Common myeloid progenitor, CD34-positive (primary cell): ENCODE data around the gene CCDC9B.

Experiments used
- CTCF ChIA-PET: fragments of 350-600 bp; sonication (Branson Sonifier 250); formaldehyde crosslinking; loops from one replicate; lab custom pipeline; 2021; ENCODE audit warnings: antibody characterized with exemption; lab: Charles Lee
- POLR2A ChIA-PET: fragments of 350-600 bp; sonication (Branson Sonifier 250); formaldehyde crosslinking; loops from one replicate; lab custom pipeline; 2021; ENCODE audit warnings: antibody characterized with exemption; lab: Charles Lee
- DNase-seq, 3 donors: peaks; one replicate each; pipeline versions ENCODE4 v3.0.0 to v3.0.0-alpha.2; 2013
- H3K27ac ChIP-seq, 2 experiments: 1 replicate in 1 of 2; 2 replicates in 1 of 2; pipeline ENCODE4 v1.7.0; 2013; ENCODE audit warnings: inconsistent platforms in 2 of 2, low read length in 2 of 2, mild to moderate bottlenecking in 2 of 2, low read depth in 1 of 2, moderate library complexity in 1 of 2; ENCODE audit not compliant: severe bottlenecking in 2 of 2, insufficient read depth in 1 of 2, poor library complexity in 1 of 2
- H3K27me3 ChIP-seq, 5 experiments: replicated peaks in 2 of 5; 1 replicate in 3 of 5; 2 replicates in 2 of 5; pipeline versions ENCODE4 v1.6.1 to v1.7.0; 2013; ENCODE audit warnings: low read length in 4 of 5, mild to moderate bottlenecking in 2 of 5, moderate library complexity in 2 of 5, inconsistent platforms in 1 of 5; ENCODE audit not compliant: insufficient read depth in 5 of 5, control insufficient read depth in 4 of 5
- H3K36me3 ChIP-seq, 4 experiments: 1 replicate in 2 of 4; 2 replicates in 2 of 4; pipeline versions ENCODE4 v1.6.1 to v1.7.0; 2013; ENCODE audit warnings: low read length in 3 of 4, control low read depth in 1 of 4, mild to moderate bottlenecking in 1 of 4; ENCODE audit not compliant: control insufficient read depth in 4 of 4, insufficient read depth in 4 of 4
- H3K4me1 ChIP-seq, 4 experiments: 1 replicate in 3 of 4; 2 replicates in 1 of 4; pipeline versions ENCODE4 v1.6.1 to v1.7.1; 2013; ENCODE audit warnings: low read length in 3 of 4, mild to moderate bottlenecking in 3 of 4, control low read depth in 1 of 4, inconsistent platforms in 1 of 4, moderate library complexity in 1 of 4; ENCODE audit not compliant: control insufficient read depth in 4 of 4, insufficient read depth in 4 of 4; ENCODE audit errors: control extremely low read depth in 1 of 4
- H3K4me3 ChIP-seq, 7 experiments: 1 replicate in 4 of 7; 2 replicates in 3 of 7; pipeline versions ENCODE4 v1.5.1 to v1.7.0; 2013; ENCODE audit warnings: mild to moderate bottlenecking in 7 of 7, low read length in 6 of 7, moderate library complexity in 6 of 7, inconsistent platforms in 2 of 7, low read depth in 2 of 7, control low read depth in 1 of 7; ENCODE audit not compliant: insufficient read depth in 4 of 7, control insufficient read depth in 1 of 7; ENCODE audit errors: extremely low read depth in 1 of 7
- H3K9me3 ChIP-seq, 5 experiments: 1 replicate in 4 of 5; 2 replicates in 1 of 5; pipeline versions ENCODE4 v1.6.1 to v1.7.1; 2013; ENCODE audit warnings: low read length in 4 of 5, mild to moderate bottlenecking in 2 of 5, inconsistent platforms in 1 of 5, low read depth in 1 of 5, moderate library complexity in 1 of 5; ENCODE audit not compliant: control insufficient read depth in 4 of 5, insufficient read depth in 2 of 5; ENCODE audit errors: control extremely low read depth in 1 of 5
- WGBS: methylation state at CpG from one replicate; pipeline ENCODE4 v1.1.5; 2013; ENCODE audit not compliant: insufficient coverage; 5-methylcytosine and 5-hydroxymethylcytosine counted together

The CCDC9B gene

GRCh38 chr15:40335938-40336743 lies 4.6 kb downstream of the CCDC9B start:
- 59% methylated on average over 11 of the region's 13 CpGs for WGBS
- Histone ChIP-seq H3K4me3 (peak overlapping the region in 4 of 7 experiments; percentile 33 to 61 (median 54)), H3K27me3 (no peaks in the 10 kb centered on the region), H3K36me3 (peaks cover 0 to 17% (median 0%) of the 10 kb centered on the region in 4 experiments), H3K4me1 (peaks cover 8 to 87% (median 77%) of the 10 kb centered on the region in 4 experiments), H3K27ac (peak overlapping the region; percentile 33 to 82), H3K9me3 (no peaks in the 10 kb centered on the region)
- DNase-seq: no peak
- ChIA-PET POLR2A (interaction anchor here (0.7 to 2.8 kb wide), 7 partner anchors 9 to 57 kb away, joined by 3 to 27 read pairs (median 6); partner anchors contain the start of genes INAFM2 and PLCB2), CTCF (interaction anchor here (1.0 to 26.5 kb wide), 15 partner anchors 8 to 297 kb away, joined by 3 to 1099 read pairs (median 13); partner anchors contain the start of genes ANKRD63, INAFM2, PLCB2 and SRP14)

- peaks cover 0 to 17% (median 0%) of the 10 kb centered on the region in 4 experiments for H3K36me3 ChIP-seq
- ChIA-PET CTCF (interaction anchor here (1.8 to 26.5 kb wide), 9 partner anchors 7 to 108 kb away, joined by 5 to 1099 read pairs (median 112); partner anchors contain the start of genes ANKRD63, INAFM2 and PLCB2), POLR2A (interaction anchor here (0.9 to 2.3 kb wide), 3 partner anchors 10 to 26 kb away, joined by 3 to 33 read pairs (median 20); partner anchors contain the start of gene INAFM2)
- DNase-seq: no peak
- peaks cover 10 to 87% (median 82%) of the 10 kb centered on the region in 4 experiments for H3K4me1 ChIP-seq
- 90% methylated on average over 22 of the region's 26 CpGs for WGBS
- H3K27me3 ChIP-seq: no peaks in the 10 kb centered on the region
- peak overlapping the region; percentile 51 to 82 for H3K27ac ChIP-seq
- H3K9me3 ChIP-seq: no peaks in the 10 kb centered on the region
- H3K4me3 ChIP-seq: peak overlapping the region in 3 of 7 experiments; percentile 8 to 55 (median 20)
These were observed 5.6 kb downstream of the CCDC9B start for GRCh38 chr15:40334941-40335795.

GRCh38 chr15:40334541-40334940 lies 6.2 kb downstream of the CCDC9B start:
- CTCF ChIA-PET: interaction anchor here (4.5 to 26.5 kb wide), 6 partner anchors 6 to 89 kb away, joined by 14 to 1099 read pairs (median 195); partner anchors contain the start of genes ANKRD63, INAFM2 and PLCB2
- WGBS: no CpG with 5 or more reads among the region's 3 CpGs
- H3K27ac ChIP-seq: peak overlapping the region; percentile 51 to 82
- POLR2A ChIA-PET: interaction anchor here (0.8 to 2.3 kb wide), 5 partner anchors 9 to 27 kb away, joined by 3 to 33 read pairs (median 4); partner anchors contain the start of genes INAFM2 and PLCB2
- H3K4me1 ChIP-seq: peaks cover 16 to 88% (median 86%) of the 10 kb centered on the region in 4 experiments
- peaks cover 0 to 20% (median 0%) of the 10 kb centered on the region in 4 experiments for H3K36me3 ChIP-seq
- no peaks in the 10 kb centered on the region for H3K27me3 ChIP-seq
- no peak for DNase-seq
- H3K4me3 ChIP-seq: peak overlapping the region in 3 of 7 experiments; percentile 12 to 51 (median 24)
- H3K9me3 ChIP-seq: no peaks in the 10 kb centered on the region

GRCh38 chr15:40333922-40334492 lies 6.7 kb downstream of the CCDC9B start:
- no peaks in the 10 kb centered on the region for H3K9me3 ChIP-seq
- WGBS: 0% methylated on average over 8 of the region's 12 CpGs
- H3K27me3 ChIP-seq: no peaks in the 10 kb centered on the region
- POLR2A ChIA-PET: interaction anchor here (0.8 to 2.3 kb wide), 5 partner anchors 9 to 26 kb away, joined by 3 to 33 read pairs (median 4); partner anchors contain the start of genes INAFM2 and PLCB2
- H3K4me3 ChIP-seq: peak overlapping the region in 4 of 7 experiments; percentile 12 to 51 (median 38)
- CTCF ChIA-PET: interaction anchor here (0.9 to 26.5 kb wide), 6 partner anchors 6 to 59 kb away, joined by 6 to 1099 read pairs (median 116); partner anchors contain the start of genes ANKRD63, INAFM2 and PLCB2
- H3K36me3 ChIP-seq: peaks cover 0 to 22% (median 0%) of the 10 kb centered on the region in 4 experiments
- DNase-seq: peak; percentile 97 to 100 (median 99)
- peaks cover 19 to 93% (median 91%) of the 10 kb centered on the region in 4 experiments for H3K4me1 ChIP-seq
- H3K27ac ChIP-seq: peak overlapping the region; percentile 51 to 82

GRCh38 chr15:40332113-40332781 lies 8.5 kb downstream of the CCDC9B start:
- ChIA-PET POLR2A (interaction anchor here (0.6 to 1.7 kb wide), 2 partner anchors 10 to 25 kb away, joined by 3 to 7 read pairs; no protein-coding TSS in a partner anchor), CTCF (interaction anchor here (0.5 to 26.5 kb wide), 7 partner anchors 5 to 308 kb away, joined by 3 to 1099 read pairs (median 3); partner anchors contain the start of genes CCDC9B, INAFM2 and PLCB2)
- Histone ChIP-seq H3K36me3 (peaks cover 0 to 22% (median 2%) of the 10 kb centered on the region in 4 experiments), H3K4me1 (peaks cover 31 to 100% (median 100%) of the 10 kb centered on the region in 4 experiments), H3K4me3 (peak overlapping the region in 1 of 7 experiments; percentile 15), H3K27ac (peak overlapping the region; percentile 18 to 50), H3K27me3 (no peaks in the 10 kb centered on the region), H3K9me3 (no peaks in the 10 kb centered on the region)
- DNase-seq: peak in 2 of 3 donors; percentile 39 to 54
- 42% methylated on average over 4 of the region's 8 CpGs for WGBS
